PFSK-1 (cell line): ENCODE measurements around the gene C1orf210.

ENCODE experiments used
- POLR2AphosphoS5 ChIP-seq: IDR thresholded peaks from 2 replicates; pipeline ENCODE4 v1.6.1; 2012; ENCODE audit warnings: low read depth, mild to moderate bottlenecking, control low read depth, low read length, moderate library complexity
- REST ChIP-seq, 2 experiments: IDR thresholded peaks; 2 replicates each; pipeline versions ENCODE4 v1.6.1 to v1.8.0; 2011 to 2012; ENCODE audit warnings: low read depth in 2 of 2, low read length in 2 of 2, control low read depth in 1 of 2, inconsistent platforms in 1 of 2, mild to moderate bottlenecking in 1 of 2, moderate library complexity in 1 of 2; ENCODE audit not compliant: insufficient read depth in 1 of 2
- SIN3A ChIP-seq: IDR thresholded peaks from 2 replicates; pipeline ENCODE4 v1.6.1; 2012; ENCODE audit warnings: mild to moderate bottlenecking, low read length, moderate library complexity, borderline replicate concordance; ENCODE audit not compliant: insufficient read depth
- TAF1 ChIP-seq: IDR thresholded peaks from 2 replicates; pipeline ENCODE4 v1.6.1; 2012; ENCODE audit warnings: low read length, control low read depth, borderline replicate concordance; ENCODE audit not compliant: insufficient read depth

GRCh38 chr1:43271186-43272118, 13.9 kb downstream of the C1orf210 start:
- TF ChIP-seq SIN3A (no peak), REST (IDR thresholded peaks at IDR 0.05; ENCODE audit: insufficient read depth in 1 of 2, low read depth in 2 of 2, low read length in 2 of 2) (no peak), POLR2AphosphoS5 (no peak), TAF1 (no peak)
